Measurements from ENCODE around the gene NTRK3. TPM values are rescaled to one million over a fixed set of nuclear protein-coding genes. Genes with fewer than 3 reads are reported as not detected.

The NTRK3 gene
- total and polyA plus RNA-seq, 8 donors = 0.13 to 1.1 (median 0.60) TPM

DNA sequence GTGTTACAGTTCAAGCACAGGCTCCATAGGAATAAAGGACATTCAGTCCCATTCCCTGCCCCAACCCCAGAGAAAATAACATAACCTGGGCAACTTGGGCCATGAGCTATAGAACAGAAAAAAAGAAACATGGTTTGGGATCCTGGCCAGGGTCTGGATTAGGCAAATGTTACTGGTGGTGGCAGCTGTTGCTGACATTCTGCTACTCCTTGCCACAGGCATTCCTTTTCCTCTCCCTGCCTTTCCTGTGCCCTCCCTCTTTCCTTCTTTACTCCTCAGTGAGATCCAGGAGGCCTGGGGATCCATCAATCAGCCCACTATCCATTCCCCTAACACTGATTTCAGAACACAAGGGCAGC, 129.1 kb downstream of the NTRK3 start:
- Histone ChIP-seq H3K4me1 (no peaks in the 10 kb centered on the region), H3K9me3 (no peaks in the 10 kb centered on the region), H3K4me3 (no peak overlapping the region), H3K27ac (no peak overlapping the region), H3K36me3 (no peaks in the 10 kb centered on the region), H3K27me3 (no peaks in the 10 kb centered on the region)
- FAIRE-seq (no peak), ATAC-seq (no peak), DNase-seq (no peak)
- TF ChIP-seq, protein P1, sequence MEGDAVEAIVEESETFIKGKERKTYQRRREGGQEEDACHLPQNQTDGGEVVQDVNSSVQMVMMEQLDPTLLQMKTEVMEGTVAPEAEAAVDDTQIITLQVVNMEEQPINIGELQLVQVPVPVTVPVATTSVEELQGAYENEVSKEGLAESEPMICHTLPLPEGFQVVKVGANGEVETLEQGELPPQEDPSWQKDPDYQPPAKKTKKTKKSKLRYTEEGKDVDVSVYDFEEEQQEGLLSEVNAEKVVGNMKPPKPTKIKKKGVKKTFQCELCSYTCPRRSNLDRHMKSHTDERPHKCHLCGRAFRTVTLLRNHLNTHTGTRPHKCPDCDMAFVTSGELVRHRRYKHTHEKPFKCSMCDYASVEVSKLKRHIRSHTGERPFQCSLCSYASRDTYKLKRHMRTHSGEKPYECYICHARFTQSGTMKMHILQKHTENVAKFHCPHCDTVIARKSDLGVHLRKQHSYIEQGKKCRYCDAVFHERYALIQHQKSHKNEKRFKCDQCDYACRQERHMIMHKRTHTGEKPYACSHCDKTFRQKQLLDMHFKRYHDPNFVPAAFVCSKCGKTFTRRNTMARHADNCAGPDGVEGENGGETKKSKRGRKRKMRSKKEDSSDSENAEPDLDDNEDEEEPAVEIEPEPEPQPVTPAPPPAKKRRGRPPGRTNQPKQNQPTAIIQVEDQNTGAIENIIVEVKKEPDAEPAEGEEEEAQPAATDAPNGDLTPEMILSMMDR (IDR thresholded peaks at IDR 0.05) = no peak
- intact Hi-C loops (cut with DNase I) = no loop called here

DNA sequence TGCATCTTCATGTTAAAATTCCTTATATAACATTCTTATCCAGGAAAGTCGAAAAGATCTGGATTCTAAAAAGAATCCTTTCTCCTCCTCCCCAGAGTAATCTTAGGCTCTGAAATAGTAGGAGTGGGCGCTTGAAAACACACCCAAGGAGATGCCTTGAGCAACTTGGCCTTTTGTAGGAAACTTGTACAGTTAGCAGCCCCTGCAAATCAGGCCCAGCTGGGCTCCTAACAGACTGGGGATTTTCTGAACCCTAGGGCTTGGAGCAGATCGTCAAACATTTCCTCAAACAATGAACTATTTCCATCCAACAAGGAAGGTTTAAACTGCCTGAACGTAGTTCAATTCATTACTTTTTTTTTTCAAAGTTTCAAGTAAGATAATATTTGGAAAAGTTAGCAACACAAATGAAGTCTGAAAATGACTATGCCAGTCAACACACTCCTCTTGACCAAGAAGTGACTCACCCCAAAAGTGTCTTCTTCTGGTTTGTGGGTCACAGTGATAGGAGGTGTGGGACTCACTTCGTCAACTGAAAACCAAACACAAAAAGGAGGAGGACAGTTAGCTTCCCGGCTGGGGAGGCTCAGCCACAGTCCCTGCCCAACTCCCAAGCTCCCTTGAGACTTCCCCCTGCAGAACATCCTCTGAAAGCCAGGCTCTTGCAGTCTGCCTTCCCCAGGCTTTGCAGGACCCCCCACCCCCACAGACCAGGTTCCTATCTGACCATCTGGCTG, 129.7 kb downstream of the NTRK3 start:
- TF ChIP-seq, protein P1 (IDR thresholded peaks at IDR 0.05) = no peak
- ATAC-seq (no peak), DNase-seq (no peak), FAIRE-seq (no peak)
- no peaks in the 10 kb centered on the region for H3K36me3 ChIP-seq
- WGBS, 2 donors = 36 to 47% methylated on average over 6 of the region's 6 CpGs
- H3K9me3 ChIP-seq = no peaks in the 10 kb centered on the region
- no peak overlapping the region for H3K27ac ChIP-seq
- H3K27me3 ChIP-seq = no peaks in the 10 kb centered on the region
- H3K4me1 ChIP-seq = no peaks in the 10 kb centered on the region
- no peak overlapping the region for H3K4me3 ChIP-seq
- intact Hi-C loops (cut with DNase I) = no loop called here

DNA sequence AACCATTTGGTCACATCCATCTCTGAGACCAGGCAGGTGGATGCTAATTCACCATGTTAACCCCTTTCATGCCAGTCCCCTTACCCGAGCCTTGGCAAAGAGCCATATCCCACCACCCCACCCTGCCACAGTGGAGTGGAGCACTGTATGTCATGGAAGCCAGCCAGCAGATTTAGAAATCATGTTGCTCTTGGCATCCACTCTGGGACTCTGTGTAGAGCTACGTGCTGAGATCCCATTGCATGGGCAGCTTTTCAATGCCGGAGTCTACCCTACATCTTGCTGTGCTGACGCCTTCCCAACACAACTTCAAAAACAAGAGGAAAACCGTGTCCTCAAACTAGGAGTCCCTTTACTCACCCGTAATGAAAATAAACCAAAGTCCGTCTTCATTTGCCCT, 131.0 kb downstream of the NTRK3 start:
- Histone ChIP-seq H3K4me1 (no peaks in the 10 kb centered on the region), H3K27me3 (no peaks in the 10 kb centered on the region), H3K36me3 (no peaks in the 10 kb centered on the region), H3K4me3 (no peak overlapping the region), H3K9me3 (no peaks in the 10 kb centered on the region), H3K27ac (no peak overlapping the region)
- FAIRE-seq (no peak), DNase-seq (no peak), ATAC-seq (no peak)
- TF ChIP-seq, protein P1 (IDR thresholded peaks at IDR 0.05) = no peak
- intact Hi-C loops (cut with DNase I) = no loop called here
- WGBS, 2 donors = 65 to 71% methylated on average over 7 of the region's 7 CpGs

DNA sequence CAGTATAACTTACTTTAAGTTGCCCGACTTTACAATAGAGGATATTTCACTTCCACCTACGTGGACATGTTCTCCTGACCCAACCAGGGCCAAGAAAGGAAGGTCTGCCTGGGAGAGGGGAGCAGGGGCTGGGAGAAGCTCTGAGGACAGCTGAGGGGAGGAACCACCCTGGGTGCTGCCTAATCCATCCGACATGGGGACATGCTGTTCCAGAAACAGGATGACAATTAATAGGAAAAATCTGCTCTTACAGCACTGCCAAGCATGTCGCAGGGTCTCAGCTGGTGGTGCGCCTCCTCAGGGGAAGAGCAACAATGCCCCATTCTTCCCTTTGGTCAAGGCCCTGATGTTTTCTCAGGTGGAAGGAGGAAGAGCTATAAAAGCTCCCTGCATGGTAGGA, 132.3 kb downstream of the NTRK3 start:
- intact Hi-C loops (cut with DNase I) = no loop called here
- no peak for DNase-seq

More for the DNA sequence above, 132.3 kb downstream of the NTRK3 start:
- 38 to 48% methylated on average over 5 of the region's 5 CpGs for WGBS, 2 donors
- H3K4me1 ChIP-seq = no peaks in the 10 kb centered on the region
- FAIRE-seq = no peak
- H3K27me3 ChIP-seq = no peaks in the 10 kb centered on the region
- H3K27ac ChIP-seq = no peak overlapping the region
- TF ChIP-seq, protein P1 (IDR thresholded peaks at IDR 0.05) = no peak
- no peaks in the 10 kb centered on the region for H3K36me3 ChIP-seq
- no peak overlapping the region for H3K4me3 ChIP-seq
- no peak for ATAC-seq
- no peaks in the 10 kb centered on the region for H3K9me3 ChIP-seq
